Measurements from ENCODE around the gene PRKCB. TPM values are rescaled to one million over a fixed set of nuclear protein-coding genes. Genes with fewer than 3 reads are reported as not detected.

Gene PRKCB
- polyA plus RNA-seq, 1 donor (not counting 4 experiments of a cell fraction or from before 2014, with no cell fraction given), result 0.18 TPM

DNA sequence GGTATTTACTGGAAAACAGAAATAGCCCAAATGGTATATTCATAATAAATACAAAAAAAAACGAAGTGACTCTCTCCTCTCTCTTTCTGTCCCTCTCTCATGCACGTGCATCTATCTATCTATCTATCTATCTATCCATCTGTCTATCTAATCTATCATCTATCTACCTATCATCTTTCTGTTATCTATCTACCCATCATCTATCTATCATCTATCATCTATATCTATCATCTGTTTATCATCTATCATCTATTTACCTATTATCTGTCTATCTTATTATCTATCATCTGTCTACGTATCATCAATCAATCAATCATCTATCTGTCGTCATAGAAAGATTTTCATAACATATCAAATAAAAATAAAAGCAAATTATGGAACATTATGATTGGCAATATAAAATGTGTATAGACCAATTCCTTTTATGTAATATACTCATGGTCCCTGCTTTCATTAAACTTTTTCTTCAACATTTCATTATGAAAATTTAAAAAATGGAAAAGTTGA is 293.7 kb downstream of the PRKCB start:
- H3K9me1 ChIP-seq (ENCODE audit: control insufficient read depth, extremely low read depth, insufficient read depth, low read length), result no peaks in the 10 kb centered on the region
- H3K36me3 ChIP-seq (ENCODE audit: control insufficient read depth in 2 of 2, extremely low read depth in 1 of 2, insufficient read depth in 2 of 2, low read length in 2 of 2), result no peaks in the 10 kb centered on the region
- no peak overlapping the region for H2AFZ ChIP-seq (ENCODE audit: control insufficient read depth, low read length)
- H4K20me1 ChIP-seq (ENCODE audit: control insufficient read depth, extremely low read depth, insufficient read depth, low read length), result no peaks in the 10 kb centered on the region
- H3K27me3 ChIP-seq (ENCODE audit: control insufficient read depth, extremely low read depth, insufficient read depth, low read length), result no peaks in the 10 kb centered on the region
- H3K4me2 ChIP-seq (ENCODE audit: control insufficient read depth, extremely low read depth, insufficient read depth, low read depth, low read length), result no peak overlapping the region
- TF ChIP-seq EZH2 (IDR thresholded peaks at IDR 0.05; ENCODE audit: low read length), result no peak
- TF ChIP-seq, protein P1, sequence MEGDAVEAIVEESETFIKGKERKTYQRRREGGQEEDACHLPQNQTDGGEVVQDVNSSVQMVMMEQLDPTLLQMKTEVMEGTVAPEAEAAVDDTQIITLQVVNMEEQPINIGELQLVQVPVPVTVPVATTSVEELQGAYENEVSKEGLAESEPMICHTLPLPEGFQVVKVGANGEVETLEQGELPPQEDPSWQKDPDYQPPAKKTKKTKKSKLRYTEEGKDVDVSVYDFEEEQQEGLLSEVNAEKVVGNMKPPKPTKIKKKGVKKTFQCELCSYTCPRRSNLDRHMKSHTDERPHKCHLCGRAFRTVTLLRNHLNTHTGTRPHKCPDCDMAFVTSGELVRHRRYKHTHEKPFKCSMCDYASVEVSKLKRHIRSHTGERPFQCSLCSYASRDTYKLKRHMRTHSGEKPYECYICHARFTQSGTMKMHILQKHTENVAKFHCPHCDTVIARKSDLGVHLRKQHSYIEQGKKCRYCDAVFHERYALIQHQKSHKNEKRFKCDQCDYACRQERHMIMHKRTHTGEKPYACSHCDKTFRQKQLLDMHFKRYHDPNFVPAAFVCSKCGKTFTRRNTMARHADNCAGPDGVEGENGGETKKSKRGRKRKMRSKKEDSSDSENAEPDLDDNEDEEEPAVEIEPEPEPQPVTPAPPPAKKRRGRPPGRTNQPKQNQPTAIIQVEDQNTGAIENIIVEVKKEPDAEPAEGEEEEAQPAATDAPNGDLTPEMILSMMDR (optimal IDR thresholded peaks at IDR 0.05 in 1 of 3, IDR thresholded peaks at IDR 0.05 in 1 of 3, conservative IDR thresholded peaks at IDR 0.05 in 1 of 3; ENCODE audit: extremely low read depth in 1 of 3, insufficient read depth in 2 of 3, low read length in 3 of 3), result no peak
- H3K9ac ChIP-seq (ENCODE audit: control insufficient read depth, extremely low read depth, insufficient read depth, low read length), result no peak overlapping the region
- no peak overlapping the region for H3K27ac ChIP-seq (ENCODE audit: control insufficient read depth, insufficient read depth, low read length)
- DNase-seq (ENCODE audit: low read depth, low spot score), result no peak
- no peaks in the 10 kb centered on the region for H3K79me2 ChIP-seq (ENCODE audit: control insufficient read depth, insufficient read depth, low read length)
- H3K9me3 ChIP-seq (ENCODE audit: control insufficient read depth, low read depth, low read length), result peaks cover 3% of the 10 kb centered on the region
- FAIRE-seq, result no peak
- H3K4me3 ChIP-seq (ENCODE audit: control insufficient read depth in 2 of 3, extremely low read depth in 1 of 3, insufficient read depth in 2 of 3, low read depth in 1 of 3, low read length in 3 of 3), result no peak overlapping the region
- no peaks in the 10 kb centered on the region for H3K4me1 ChIP-seq (ENCODE audit: control insufficient read depth, extremely low read depth, insufficient read depth, low read length)
- dilution Hi-C loops (cut with MboI; ENCODE audit: extremely low pct_ligation_motif_present, low sequenced_read_pairs), result no loop called here

DNA sequence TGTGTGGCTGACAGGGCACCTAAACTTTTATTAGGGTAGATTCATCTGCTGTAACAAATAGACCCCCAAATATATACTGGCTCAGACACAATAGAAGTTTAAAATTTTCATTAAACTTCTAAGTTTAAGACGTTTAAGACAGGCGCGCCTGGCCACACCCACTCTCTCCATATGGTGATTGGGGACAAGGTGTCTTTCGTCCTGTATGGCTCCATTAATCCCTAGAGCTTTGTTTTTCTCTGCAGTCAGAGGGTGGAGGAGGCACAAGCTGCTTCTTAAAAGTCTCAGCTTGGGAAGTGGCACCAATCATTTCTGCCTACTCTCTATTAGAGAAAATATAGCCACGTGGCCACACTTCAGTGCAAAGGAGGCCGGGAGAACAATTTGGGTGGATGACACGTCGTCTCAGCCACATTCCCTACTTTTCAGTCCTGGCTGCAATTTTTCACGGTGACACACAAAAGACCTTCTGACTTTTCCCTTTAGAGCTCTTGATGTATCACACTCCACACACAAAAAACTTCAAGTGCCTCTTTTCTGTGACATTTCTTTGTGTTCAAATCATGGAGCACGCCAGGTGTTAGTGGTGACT is 294.8 kb downstream of the PRKCB start:
- TF ChIP-seq, protein P1 (optimal IDR thresholded peaks at IDR 0.05 in 1 of 3, IDR thresholded peaks at IDR 0.05 in 1 of 3, conservative IDR thresholded peaks at IDR 0.05 in 1 of 3; ENCODE audit: extremely low read depth in 1 of 3, insufficient read depth in 2 of 3, low read length in 3 of 3), result no peak
- TF ChIP-seq EZH2 (IDR thresholded peaks at IDR 0.05; ENCODE audit: low read length), result no peak
- H3K9me3 ChIP-seq (ENCODE audit: control insufficient read depth, low read depth, low read length), result peaks cover 3% of the 10 kb centered on the region
- H3K79me2 ChIP-seq (ENCODE audit: control insufficient read depth, insufficient read depth, low read length), result no peaks in the 10 kb centered on the region
- H3K9me1 ChIP-seq (ENCODE audit: control insufficient read depth, extremely low read depth, insufficient read depth, low read length), result no peaks in the 10 kb centered on the region
- no peak overlapping the region for H3K9ac ChIP-seq (ENCODE audit: control insufficient read depth, extremely low read depth, insufficient read depth, low read length)
- no peaks in the 10 kb centered on the region for H3K36me3 ChIP-seq (ENCODE audit: control insufficient read depth in 2 of 2, extremely low read depth in 1 of 2, insufficient read depth in 2 of 2, low read length in 2 of 2)
- no peak overlapping the region for H3K27ac ChIP-seq (ENCODE audit: control insufficient read depth, insufficient read depth, low read length)
- H3K4me1 ChIP-seq (ENCODE audit: control insufficient read depth, extremely low read depth, insufficient read depth, low read length), result no peaks in the 10 kb centered on the region
- H4K20me1 ChIP-seq (ENCODE audit: control insufficient read depth, extremely low read depth, insufficient read depth, low read length), result no peaks in the 10 kb centered on the region
- no peak overlapping the region for H3K4me2 ChIP-seq (ENCODE audit: control insufficient read depth, extremely low read depth, insufficient read depth, low read depth, low read length)
- dilution Hi-C loops (cut with MboI; ENCODE audit: extremely low pct_ligation_motif_present, low sequenced_read_pairs), result no loop called here
- DNase-seq (ENCODE audit: low read depth, low spot score), result no peak
- H3K4me3 ChIP-seq (ENCODE audit: control insufficient read depth in 2 of 3, extremely low read depth in 1 of 3, insufficient read depth in 2 of 3, low read depth in 1 of 3, low read length in 3 of 3), result no peak overlapping the region
- no peak for FAIRE-seq
- no peak overlapping the region for H2AFZ ChIP-seq (ENCODE audit: control insufficient read depth, low read length)
- H3K27me3 ChIP-seq (ENCODE audit: control insufficient read depth, extremely low read depth, insufficient read depth, low read length), result no peaks in the 10 kb centered on the region

Measured in keratinocyte (primary cell).